ENCODE data around the gene SPDYE4.
A peak's percentile ranks its signal among the peaks of the same experiment; 100 is the strongest.

Gene SPDYE4

GRCh38 chr17:8741366-8741765, 17.0 kb downstream of the SPDYE4 start:
- no peak for DNase-seq (ENCODE audit: low read depth in 2 of 2)

- peak; percentile 31 to 37 for DNase-seq (ENCODE audit: low read depth in 2 of 2)
These were observed 17.9 kb downstream of the SPDYE4 start for GRCh38 chr17:8740486-8740885.

GRCh38 chr17:8739097-8739496, 19.2 kb downstream of the SPDYE4 start:
- DNase-seq (ENCODE audit: low read depth in 2 of 2), result no peak

- no peak for DNase-seq (ENCODE audit: low read depth in 2 of 2)
These were observed 21.6 kb downstream of the SPDYE4 start for GRCh38 chr17:8736796-8737195.

GRCh38 chr17:8736362-8736761, 22.0 kb downstream of the SPDYE4 start:
- DNase-seq (ENCODE audit: low read depth in 2 of 2), result no peak

- DNase-seq (ENCODE audit: low read depth in 2 of 2), result no peak
These were observed 22.9 kb downstream of the SPDYE4 start for GRCh38 chr17:8735336-8735939.

- DNase-seq (ENCODE audit: low read depth in 2 of 2), result no peak
These were observed 23.5 kb downstream of the SPDYE4 start for GRCh38 chr17:8734876-8735275.

GRCh38 chr17:8732406-8733085, 25.8 kb downstream of the SPDYE4 start:
- no peak for DNase-seq (ENCODE audit: low read depth in 2 of 2)

- no peak for DNase-seq (ENCODE audit: low read depth in 2 of 2)
These were observed 28.5 kb downstream of the SPDYE4 start for GRCh38 chr17:8729860-8730259.

GRCh38 chr17:8729421-8729820, 28.9 kb downstream of the SPDYE4 start:
- DNase-seq (ENCODE audit: low read depth in 2 of 2), result no peak

GRCh38 chr17:8728971-8729370, 29.4 kb downstream of the SPDYE4 start:
- DNase-seq (ENCODE audit: low read depth in 2 of 2), result no peak

- no peak for DNase-seq (ENCODE audit: low read depth in 2 of 2)
These were observed 30.0 kb downstream of the SPDYE4 start for GRCh38 chr17:8728251-8728938.

GRCh38 chr17:8726941-8727555, 31.3 kb downstream of the SPDYE4 start:
- no peak for DNase-seq (ENCODE audit: low read depth in 2 of 2)

- no peak for DNase-seq (ENCODE audit: low read depth in 2 of 2)
These were observed 32.2 kb downstream of the SPDYE4 start for GRCh38 chr17:8725881-8726876.

- DNase-seq (ENCODE audit: low read depth in 2 of 2), result no peak
These were observed 33.9 kb downstream of the SPDYE4 start for GRCh38 chr17:8724451-8724850.

- no peak for DNase-seq (ENCODE audit: low read depth in 2 of 2)
These were observed 37.8 kb downstream of the SPDYE4 start for GRCh38 chr17:8720596-8720995.

GRCh38 chr17:8719291-8720246, 38.8 kb downstream of the SPDYE4 start:
- no peak for DNase-seq (ENCODE audit: low read depth in 2 of 2)

- no peak for DNase-seq (ENCODE audit: low read depth in 2 of 2)
These were observed 40.3 kb downstream of the SPDYE4 start for GRCh38 chr17:8718001-8718563.

GRCh38 chr17:8713878-8714277, 44.5 kb downstream of the SPDYE4 start:
- DNase-seq (ENCODE audit: low read depth in 2 of 2), result no peak

- no peak for DNase-seq (ENCODE audit: low read depth in 2 of 2)
These were observed 45.0 kb downstream of the SPDYE4 start for GRCh38 chr17:8713315-8713714.
